Heart left ventricle (tissue), 13 donors: ENCODE measurements around the gene OXLD1.

Source experiments
- CTCF ChIP-seq, 12 donors: fragments of 200-600 bp; sonication (generic) in 4 of 12; IDR thresholded peaks; one replicate each; pipeline versions ENCODE4 v1.5.0 to v1.8.0; 2018 to 2022; ENCODE audit warnings: antibody characterized with exemption in 12 of 12, mild to moderate bottlenecking in 5 of 12
- POLR2A ChIP-seq, 2 donors: fragments of 450-650 bp; IDR thresholded peaks; one replicate each; pipeline ENCODE4 v1.6.1; 2017; ENCODE audit warnings: antibody characterized with exemption in 2 of 2, mild to moderate bottlenecking in 2 of 2, moderate library complexity in 2 of 2
- donor health status: ischemic (EF 13 %, LVEDD 7.1; RV severe dilation, severe dysfunction).
- donor health status: DM: no; HTN: yes; CAD: no.
- donor health status: DM: no; HTN: no; CAD: no.
- donor health status: ischemic (EF 25% LVEDD 6.9; RV normal size, moderate dysfunction).
- donor health status: ischemic (EF 25% LVEDD 5.7; RV mildly dilated, moderate dysfunction).
- donor health status: ischemic (EF 35%, LVEDD 5.7; RV mildly dilated, moderate dysfunction).
- donor health status: nonischemic (EF 11% LVEDD 7.7; RV severe dilation, severe dysfunction).
- donor health status: DM: yes; HTN: yes; CAD: no.
- donor health status: PGD.
- donor health status: ischemic (EF 29% LVEDD 5.4; RV normal size, mild dysfunction).
- donor health status: nonischemic (EF 23%, LVEDD 6.1; RV moderate dilation, normal function).

- no peak for TF ChIP-seq CTCF (IDR thresholded peaks at IDR 0.05)
- TF ChIP-seq POLR2A (IDR thresholded peaks at IDR 0.05) = no peak
Observed at GRCh38 chr17:81703747-81704654, 37.6 kb upstream of the OXLD1 start.
